GM13976 (cell line): ENCODE results near the gene PROB1.
"Not testable (repeated sequence)": the region's sequence is repeated elsewhere in the genome, so short reads cannot be mapped to it uniquely, and the experiment has no call there.

Source experiments
- DNase-seq: peaks from one replicate; pipeline ENCODE4 v3.0.0; 2012; ENCODE audit warnings: low spot score
- in situ Hi-C: fragments of 300-500 bp; cut with MboI; formaldehyde crosslinking; loops from one replicate; pipeline ENCODE4 v1.12.0; 2022; ENCODE audit warnings: low sequenced_read_pairs, mixed read lengths, inconsistent platforms; ENCODE audit not compliant: unreplicated experiment
- TF ChIP-seq, protein P1 (sequence below): IDR thresholded peaks from 2 replicates; pipeline ENCODE4 v1.5.1; 2012; ENCODE audit warnings: borderline replicate concordance, mild to moderate bottlenecking; ENCODE audit not compliant: insufficient read depth; ENCODE audit errors: extremely low read depth, missing control alignments, control extremely low read depth

Gene PROB1, protein sequence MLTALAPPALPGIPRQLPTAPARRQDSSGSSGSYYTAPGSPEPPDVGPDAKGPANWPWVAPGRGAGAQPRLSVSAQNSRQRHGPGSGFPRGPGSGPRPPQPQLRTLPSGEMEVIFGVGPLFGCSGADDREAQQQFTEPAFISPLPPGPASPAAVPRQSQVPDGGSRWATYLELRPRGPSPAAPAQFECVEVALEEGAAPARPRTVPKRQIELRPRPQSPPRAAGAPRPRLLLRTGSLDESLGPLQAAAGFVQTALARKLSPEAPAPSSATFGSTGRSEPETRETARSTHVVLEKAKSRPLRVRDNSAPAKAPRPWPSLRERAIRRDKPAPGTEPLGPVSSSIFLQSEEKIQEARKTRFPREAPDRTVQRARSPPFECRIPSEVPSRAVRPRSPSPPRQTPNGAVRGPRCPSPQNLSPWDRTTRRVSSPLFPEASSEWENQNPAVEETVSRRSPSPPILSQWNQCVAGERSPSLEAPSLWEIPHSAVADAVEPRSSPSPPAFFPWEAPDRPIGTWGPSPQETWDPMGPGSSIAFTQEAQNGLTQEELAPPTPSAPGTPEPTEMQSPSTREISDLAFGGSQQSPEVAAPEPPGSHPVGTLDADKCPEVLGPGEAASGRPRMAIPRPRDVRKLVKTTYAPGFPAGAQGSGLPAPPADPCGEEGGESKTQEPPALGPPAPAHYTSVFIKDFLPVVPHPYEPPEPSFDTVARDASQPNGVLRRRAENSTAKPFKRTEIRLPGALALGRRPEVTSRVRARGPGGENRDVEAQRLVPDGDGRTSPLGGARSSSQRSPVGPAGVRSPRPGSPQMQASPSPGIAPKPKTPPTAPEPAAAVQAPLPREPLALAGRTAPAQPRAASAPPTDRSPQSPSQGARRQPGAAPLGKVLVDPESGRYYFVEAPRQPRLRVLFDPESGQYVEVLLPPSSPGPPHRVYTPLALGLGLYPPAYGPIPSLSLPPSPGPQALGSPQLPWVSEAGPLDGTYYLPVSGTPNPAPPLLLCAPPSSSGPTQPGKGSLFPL

DNA sequence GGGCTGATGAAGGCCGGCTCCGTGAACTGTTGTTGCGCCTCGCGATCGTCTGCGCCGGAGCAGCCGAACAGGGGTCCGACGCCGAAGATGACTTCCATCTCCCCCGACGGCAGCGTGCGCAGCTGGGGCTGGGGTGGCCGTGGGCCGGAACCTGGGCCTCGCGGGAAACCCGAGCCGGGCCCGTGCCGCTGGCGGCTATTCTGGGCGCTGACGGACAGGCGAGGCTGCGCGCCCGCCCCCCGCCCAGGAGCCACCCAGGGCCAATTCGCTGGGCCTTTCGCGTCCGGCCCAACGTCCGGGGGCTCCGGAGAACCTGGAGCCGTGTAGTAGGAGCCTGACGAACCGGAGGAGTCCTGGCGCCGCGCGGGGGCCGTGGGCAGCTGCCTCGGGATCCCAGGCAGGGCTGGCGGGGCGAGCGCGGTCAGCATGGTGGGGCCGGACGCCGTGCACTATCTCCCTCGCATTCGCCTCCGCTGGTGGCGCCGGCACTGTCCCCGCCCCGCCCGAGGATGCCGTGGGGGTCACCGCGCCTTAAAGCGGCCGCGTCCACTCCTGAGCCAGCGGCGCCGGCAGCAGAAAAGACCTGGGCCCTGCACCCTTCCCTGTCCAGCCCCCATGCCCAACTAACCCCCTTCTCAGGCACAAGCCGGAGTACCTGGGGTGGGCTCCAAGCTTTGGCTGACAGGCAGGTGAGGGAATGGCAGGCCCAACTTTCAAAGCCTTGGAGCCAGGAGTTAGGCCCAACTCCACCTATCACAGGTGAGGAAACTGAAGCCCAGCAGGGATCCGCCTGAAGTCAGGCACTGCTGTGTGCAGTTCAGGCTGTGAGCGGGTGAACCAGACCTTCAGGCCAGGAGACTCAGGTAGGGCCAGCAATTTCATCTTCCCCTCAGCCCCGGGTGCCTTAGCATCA, at the start of gene PROB1:
PROB1 (minus strand) TSS at position 451 of the 913 bp plus-strand sequence; CDS start at position 428, 23 bp downstream.
- TF ChIP-seq, protein P1, sequence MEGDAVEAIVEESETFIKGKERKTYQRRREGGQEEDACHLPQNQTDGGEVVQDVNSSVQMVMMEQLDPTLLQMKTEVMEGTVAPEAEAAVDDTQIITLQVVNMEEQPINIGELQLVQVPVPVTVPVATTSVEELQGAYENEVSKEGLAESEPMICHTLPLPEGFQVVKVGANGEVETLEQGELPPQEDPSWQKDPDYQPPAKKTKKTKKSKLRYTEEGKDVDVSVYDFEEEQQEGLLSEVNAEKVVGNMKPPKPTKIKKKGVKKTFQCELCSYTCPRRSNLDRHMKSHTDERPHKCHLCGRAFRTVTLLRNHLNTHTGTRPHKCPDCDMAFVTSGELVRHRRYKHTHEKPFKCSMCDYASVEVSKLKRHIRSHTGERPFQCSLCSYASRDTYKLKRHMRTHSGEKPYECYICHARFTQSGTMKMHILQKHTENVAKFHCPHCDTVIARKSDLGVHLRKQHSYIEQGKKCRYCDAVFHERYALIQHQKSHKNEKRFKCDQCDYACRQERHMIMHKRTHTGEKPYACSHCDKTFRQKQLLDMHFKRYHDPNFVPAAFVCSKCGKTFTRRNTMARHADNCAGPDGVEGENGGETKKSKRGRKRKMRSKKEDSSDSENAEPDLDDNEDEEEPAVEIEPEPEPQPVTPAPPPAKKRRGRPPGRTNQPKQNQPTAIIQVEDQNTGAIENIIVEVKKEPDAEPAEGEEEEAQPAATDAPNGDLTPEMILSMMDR: no peak
- DNase-seq: no peak
- in situ Hi-C loops: no loop called here

DNA sequence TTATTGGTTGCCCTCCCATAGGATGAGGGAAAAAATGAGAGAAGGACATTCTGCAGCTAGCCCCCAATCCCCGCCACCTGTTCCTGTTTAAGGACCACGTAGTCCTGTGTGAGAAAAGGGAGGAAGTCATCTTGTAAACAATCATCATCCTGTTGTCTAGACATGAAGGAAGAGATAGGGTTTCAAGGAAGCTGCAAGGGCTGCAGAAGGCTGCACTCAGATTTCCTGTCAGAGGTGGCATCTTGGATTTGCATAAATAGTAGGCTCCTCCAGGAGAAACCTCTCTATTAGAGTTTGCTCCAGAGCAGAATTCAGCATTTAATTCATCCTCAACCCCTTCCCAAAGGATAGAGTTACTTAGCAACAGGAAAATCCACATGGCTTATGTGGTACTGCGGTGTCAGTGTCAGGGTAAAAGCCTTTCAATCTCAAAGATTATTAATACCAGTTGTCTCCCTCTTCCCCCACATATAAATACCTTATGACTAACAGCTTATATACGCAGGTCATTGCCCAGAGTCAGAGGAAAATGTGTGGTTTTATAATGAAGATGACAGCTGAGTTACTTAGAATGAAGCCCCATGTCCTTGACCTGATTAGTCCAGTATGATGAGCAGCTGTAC, 49.0 kb upstream of the PROB1 start:
- no peak for DNase-seq
- in situ Hi-C loops: no loop called here
- TF ChIP-seq, protein P1: no peak

DNA sequence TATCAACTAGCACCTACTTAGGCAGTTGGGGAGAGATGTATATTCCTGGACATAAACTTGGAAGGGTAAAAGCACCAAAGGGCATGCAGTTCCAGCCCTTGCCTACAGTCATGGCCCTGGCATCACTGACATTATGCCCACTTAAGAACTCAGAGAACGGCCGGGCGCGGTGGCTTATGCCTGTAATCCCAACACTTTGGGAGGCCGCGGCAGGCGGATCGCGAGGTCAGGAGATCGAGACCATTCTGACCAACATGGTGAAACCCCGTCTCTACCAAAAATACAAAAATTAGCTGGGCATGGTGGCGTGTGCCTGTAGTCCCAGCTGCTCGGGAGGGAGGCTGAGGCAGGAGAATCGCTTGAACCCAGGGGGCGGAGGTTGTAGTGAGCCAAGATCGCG, 45.5 kb upstream of the PROB1 start:
- not testable (repeated sequence) for DNase-seq

DNA sequence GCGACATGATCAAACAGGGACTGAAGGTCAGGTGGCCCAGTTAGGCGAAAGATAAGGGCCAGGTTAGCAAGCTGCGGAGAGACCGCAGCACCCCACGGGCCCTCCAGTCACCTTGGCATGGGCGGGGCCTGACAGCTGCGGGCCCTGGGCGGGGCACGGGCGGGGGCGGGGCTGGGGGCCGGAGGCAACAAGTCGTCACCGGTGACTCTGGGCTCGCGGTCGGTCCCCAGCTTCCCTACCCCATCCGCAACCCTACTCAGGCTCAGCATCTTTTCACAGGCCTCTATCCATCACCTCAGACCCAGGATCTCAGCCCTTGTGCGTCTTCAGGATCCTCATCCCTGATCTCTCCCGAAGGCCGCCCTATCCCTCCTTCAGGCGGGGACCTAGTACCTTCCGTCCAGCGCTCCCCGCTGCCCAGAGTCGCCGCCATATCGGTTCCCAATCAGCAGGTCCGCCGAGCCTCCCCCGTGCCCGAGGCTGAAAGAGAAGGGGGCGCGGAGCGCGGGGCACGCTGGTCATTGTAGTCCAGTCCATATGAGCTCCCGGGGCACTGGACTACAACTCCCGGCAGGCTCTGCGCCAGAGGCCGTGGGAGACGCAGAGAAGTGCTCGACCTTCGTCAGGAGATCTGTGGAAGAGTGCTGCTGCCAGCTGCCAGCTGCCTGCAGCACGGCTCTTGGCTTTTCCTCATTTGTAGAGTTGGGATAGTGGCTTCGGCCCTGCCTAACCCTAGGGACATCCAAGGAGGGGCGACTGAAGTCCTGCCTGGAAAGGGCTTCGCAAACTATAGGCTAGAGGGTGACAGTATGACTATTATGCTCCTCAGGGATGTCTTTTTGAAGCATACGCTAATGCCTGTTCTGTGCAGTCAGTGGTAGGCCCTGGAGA, 44.4 kb upstream of the PROB1 start, which contains the start of gene DNAJC18:
DNAJC18 (minus strand) TSS at position 513 of the 891 bp plus-strand sequence; CDS start at position 433, 80 bp downstream.
- in situ Hi-C loops: no loop called here
- DNase-seq: peak; percentile 94
- TF ChIP-seq, protein P1: no peak

More for the DNA sequence above, 45.5 kb upstream of the PROB1 start:
- in situ Hi-C loops: not testable (repeated sequence)

DNA sequence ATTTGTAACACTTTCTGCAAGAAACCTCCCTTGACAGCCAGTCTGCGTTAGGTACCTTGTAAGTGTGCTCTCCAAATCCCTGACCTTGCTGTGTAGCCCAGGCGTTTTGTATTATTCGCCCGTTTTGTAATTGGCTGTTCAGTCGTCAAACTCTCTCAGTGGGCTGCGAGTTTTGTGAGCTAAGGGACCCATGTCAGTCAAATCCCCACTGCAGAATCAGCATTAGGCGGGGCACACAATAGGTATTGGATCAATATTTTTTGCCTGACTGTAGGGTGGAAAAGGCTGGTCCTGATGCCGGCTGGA, 43.8 kb upstream of the PROB1 start:
- TF ChIP-seq, protein P1: no peak
- DNase-seq: no peak
- in situ Hi-C loops: no loop called here

DNA sequence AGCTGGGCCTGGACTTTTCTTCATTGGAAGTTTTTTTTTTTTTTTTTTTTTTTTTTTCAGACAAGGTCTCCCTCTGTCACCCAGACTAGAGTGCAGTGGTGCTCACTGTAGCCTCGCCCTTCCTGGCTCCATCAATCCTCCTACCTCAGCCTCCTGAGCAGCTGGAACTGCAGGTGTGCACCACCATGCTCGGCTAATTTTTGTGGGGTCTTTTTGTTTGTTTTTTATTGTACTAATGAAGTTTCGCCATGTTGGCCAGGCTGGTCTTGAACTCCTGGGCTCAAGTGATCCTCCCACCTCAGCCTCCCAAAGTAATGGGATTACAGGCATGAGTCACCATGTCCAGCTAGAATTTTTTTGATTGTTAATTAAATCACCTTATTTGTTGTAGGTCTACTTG, 40.8 kb upstream of the PROB1 start:
- TF ChIP-seq, protein P1: no peak
- in situ Hi-C loops: no loop called here
- no peak for DNase-seq
